ENCODE data around the gene TOX3. TPM values are rescaled to one million over a fixed set of nuclear protein-coding genes. Genes with fewer than 3 reads are reported as not detected.

Gene TOX3
- total and polyA plus RNA-seq, 4 donors: 1.6 to 5.3 (median 2.0) TPM

DNA sequence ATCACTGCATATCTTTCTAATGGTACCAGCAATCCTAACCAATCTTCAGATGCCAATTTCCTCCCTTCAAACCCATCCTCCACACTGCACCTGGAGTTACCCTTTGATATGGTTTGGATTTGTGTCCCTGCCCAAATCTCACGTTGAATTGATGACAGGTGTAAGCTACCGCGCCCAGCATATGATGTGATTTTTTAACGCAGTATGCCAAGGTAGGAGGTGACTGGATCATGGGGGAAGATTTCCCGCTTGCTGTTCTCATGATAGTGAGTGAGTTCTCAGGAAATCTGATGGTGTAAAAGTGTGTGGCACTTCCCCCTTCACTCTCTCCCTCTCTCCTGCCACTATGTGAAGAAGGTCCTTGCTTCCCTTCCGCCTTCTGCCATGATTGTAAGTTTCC lies 57.0 kb downstream of the TOX3 start:
- H3K4me3 ChIP-seq: no peak overlapping the region
- H3K36me3 ChIP-seq (ENCODE audit: control insufficient read depth in 4 of 4, insufficient read depth in 4 of 4, low read length in 4 of 4): no peaks in the 10 kb centered on the region
- TF ChIP-seq, protein P1, sequence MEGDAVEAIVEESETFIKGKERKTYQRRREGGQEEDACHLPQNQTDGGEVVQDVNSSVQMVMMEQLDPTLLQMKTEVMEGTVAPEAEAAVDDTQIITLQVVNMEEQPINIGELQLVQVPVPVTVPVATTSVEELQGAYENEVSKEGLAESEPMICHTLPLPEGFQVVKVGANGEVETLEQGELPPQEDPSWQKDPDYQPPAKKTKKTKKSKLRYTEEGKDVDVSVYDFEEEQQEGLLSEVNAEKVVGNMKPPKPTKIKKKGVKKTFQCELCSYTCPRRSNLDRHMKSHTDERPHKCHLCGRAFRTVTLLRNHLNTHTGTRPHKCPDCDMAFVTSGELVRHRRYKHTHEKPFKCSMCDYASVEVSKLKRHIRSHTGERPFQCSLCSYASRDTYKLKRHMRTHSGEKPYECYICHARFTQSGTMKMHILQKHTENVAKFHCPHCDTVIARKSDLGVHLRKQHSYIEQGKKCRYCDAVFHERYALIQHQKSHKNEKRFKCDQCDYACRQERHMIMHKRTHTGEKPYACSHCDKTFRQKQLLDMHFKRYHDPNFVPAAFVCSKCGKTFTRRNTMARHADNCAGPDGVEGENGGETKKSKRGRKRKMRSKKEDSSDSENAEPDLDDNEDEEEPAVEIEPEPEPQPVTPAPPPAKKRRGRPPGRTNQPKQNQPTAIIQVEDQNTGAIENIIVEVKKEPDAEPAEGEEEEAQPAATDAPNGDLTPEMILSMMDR (IDR thresholded peaks at IDR 0.05; ENCODE audit: control extremely low read depth, extremely low read depth): no peak
- no peak for ATAC-seq (ENCODE audit: insufficient read depth, low FRiP score)
- no peaks in the 10 kb centered on the region for H3K4me1 ChIP-seq (ENCODE audit: control insufficient read depth in 5 of 5, insufficient read depth in 5 of 5, low read length in 5 of 5)
- peaks cover 0 to 2% (median 0%) of the 10 kb centered on the region in 4 donors for H3K9me3 ChIP-seq (ENCODE audit: control insufficient read depth in 4 of 4, insufficient read depth in 3 of 4, low read length in 3 of 4)
- H3K9ac ChIP-seq (ENCODE audit: insufficient read depth in 1 of 2, low read length in 2 of 2): no peak overlapping the region
- no peak for DNase-seq
- 93 to 96% methylated on average over 6 of the region's 6 CpGs for WGBS, 2 donors
- peaks cover 0 to 3% (median 0%) of the 10 kb centered on the region in 3 donors for H3K27me3 ChIP-seq (ENCODE audit: control insufficient read depth in 3 of 3, insufficient read depth in 3 of 3, low read length in 2 of 3)
- no peak overlapping the region for H3K27ac ChIP-seq (ENCODE audit: low read depth in 1 of 2, low read length in 1 of 2)

DNA sequence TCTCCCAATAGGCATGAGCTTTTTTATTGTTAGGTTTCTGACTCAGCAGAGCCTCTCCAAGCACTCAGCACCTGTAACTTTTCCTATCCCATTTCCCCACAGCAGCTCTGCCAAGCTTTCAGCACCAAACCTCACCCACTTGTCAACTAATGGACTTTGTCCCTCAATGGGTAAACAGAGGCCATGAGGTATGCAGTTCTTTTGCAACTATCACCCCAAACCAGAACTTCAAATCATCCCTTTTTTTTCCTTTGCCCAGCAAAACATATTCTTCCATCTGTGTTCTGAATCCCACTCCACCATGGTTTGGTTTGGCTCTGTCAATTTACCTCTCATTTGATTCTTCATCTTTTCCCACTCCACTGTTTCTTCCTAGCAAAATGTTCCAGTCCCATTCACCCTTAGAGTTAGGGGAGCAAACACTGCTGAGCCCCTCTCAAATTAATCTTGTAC lies 58.1 kb downstream of the TOX3 start:
- Histone ChIP-seq H3K27me3 (ENCODE audit: control insufficient read depth in 3 of 3, insufficient read depth in 3 of 3, low read length in 2 of 3) (peaks cover 0 to 3% (median 0%) of the 10 kb centered on the region in 3 donors), H3K9ac (ENCODE audit: insufficient read depth in 1 of 2, low read length in 2 of 2) (no peak overlapping the region), H3K4me1 (ENCODE audit: control insufficient read depth in 5 of 5, insufficient read depth in 5 of 5, low read length in 5 of 5) (no peaks in the 10 kb centered on the region), H3K4me3 (no peak overlapping the region), H3K36me3 (ENCODE audit: control insufficient read depth in 4 of 4, insufficient read depth in 4 of 4, low read length in 4 of 4) (no peaks in the 10 kb centered on the region), H3K9me3 (ENCODE audit: control insufficient read depth in 4 of 4, insufficient read depth in 3 of 4, low read length in 3 of 4) (peaks cover 0 to 2% (median 0%) of the 10 kb centered on the region in 4 donors), H3K27ac (ENCODE audit: low read depth in 1 of 2, low read length in 1 of 2) (no peak overlapping the region)
- ATAC-seq (ENCODE audit: insufficient read depth, low FRiP score) (no peak), DNase-seq (no peak)
- TF ChIP-seq, protein P1 (IDR thresholded peaks at IDR 0.05; ENCODE audit: control extremely low read depth, extremely low read depth): no peak

DNA sequence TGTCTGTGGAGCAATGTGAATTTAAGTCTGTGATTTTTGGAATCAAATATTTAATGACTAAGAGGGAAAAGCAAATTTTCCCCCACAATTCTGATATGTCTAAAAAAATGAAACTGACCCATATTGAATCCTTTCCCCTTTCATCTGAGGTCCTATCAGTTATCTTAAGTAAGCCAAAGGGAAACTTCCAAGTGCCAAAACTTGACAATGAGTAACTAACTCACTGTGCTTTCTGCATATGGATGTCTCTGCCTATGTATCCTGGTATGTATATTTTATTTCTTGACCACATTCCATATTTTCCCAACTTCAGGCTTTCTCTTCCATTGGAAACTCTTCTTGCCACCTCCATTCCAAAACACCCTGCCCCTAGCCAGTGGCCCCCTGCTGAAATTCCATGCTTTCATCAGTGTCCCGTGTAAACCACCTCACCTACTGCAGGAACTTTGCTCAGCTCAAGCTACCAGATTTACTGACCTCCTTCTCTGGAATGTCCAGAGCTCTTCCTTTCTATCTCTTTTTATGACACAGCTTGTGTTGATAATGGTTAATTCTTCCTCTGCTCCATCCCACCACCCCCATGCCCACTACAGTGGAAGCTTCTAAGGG lies 59.0 kb downstream of the TOX3 start:
- TF ChIP-seq, protein P1 (IDR thresholded peaks at IDR 0.05; ENCODE audit: control extremely low read depth, extremely low read depth): no peak
- no peaks in the 10 kb centered on the region for H3K36me3 ChIP-seq (ENCODE audit: control insufficient read depth in 4 of 4, insufficient read depth in 4 of 4, low read length in 4 of 4)
- WGBS, 2 donors: 68 to 77% methylated on average over 1 of the region's 1 CpG
- peaks cover 0 to 2% (median 0%) of the 10 kb centered on the region in 4 donors for H3K9me3 ChIP-seq (ENCODE audit: control insufficient read depth in 4 of 4, insufficient read depth in 3 of 4, low read length in 3 of 4)
- no peaks in the 10 kb centered on the region for H3K4me1 ChIP-seq (ENCODE audit: control insufficient read depth in 5 of 5, insufficient read depth in 5 of 5, low read length in 5 of 5)
- DNase-seq (no peak), ATAC-seq (ENCODE audit: insufficient read depth, low FRiP score) (no peak)
- H3K9ac ChIP-seq (ENCODE audit: insufficient read depth in 1 of 2, low read length in 2 of 2): no peak overlapping the region
- no peak overlapping the region for H3K27ac ChIP-seq (ENCODE audit: low read depth in 1 of 2, low read length in 1 of 2)
- no peaks in the 10 kb centered on the region for H3K27me3 ChIP-seq (ENCODE audit: control insufficient read depth in 3 of 3, insufficient read depth in 3 of 3, low read length in 2 of 3)
- H3K4me3 ChIP-seq: no peak overlapping the region

DNA sequence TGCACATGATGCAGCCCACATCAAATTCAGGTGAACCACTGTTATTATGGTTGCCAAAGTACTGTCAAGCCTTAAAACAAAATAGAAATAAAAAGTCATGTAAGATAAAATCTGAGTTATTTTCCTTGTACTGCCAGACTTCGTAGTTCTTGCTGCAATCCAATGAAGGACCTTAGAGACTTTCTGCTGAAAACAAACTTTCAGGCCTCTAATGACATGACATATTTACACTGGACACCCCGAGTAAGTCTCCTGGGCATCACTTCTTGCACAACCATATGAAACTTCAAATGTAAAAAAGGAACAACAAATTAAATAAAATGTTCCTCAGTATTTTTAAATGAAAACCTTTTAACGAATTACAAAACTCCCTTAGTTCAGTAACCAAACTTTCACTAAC lies 66.7 kb downstream of the TOX3 start:
- DNase-seq (no peak), ATAC-seq (ENCODE audit: insufficient read depth, low FRiP score) (no peak)
- H3K27ac ChIP-seq (ENCODE audit: low read depth in 1 of 2, low read length in 1 of 2): no peak overlapping the region
- TF ChIP-seq, protein P1 (IDR thresholded peaks at IDR 0.05; ENCODE audit: control extremely low read depth, extremely low read depth): no peak
- H3K4me1 ChIP-seq (ENCODE audit: control insufficient read depth in 5 of 5, insufficient read depth in 5 of 5, low read length in 5 of 5): peaks cover 0 to 5% (median 0%) of the 10 kb centered on the region in 5 donors
- H3K9me3 ChIP-seq (ENCODE audit: control insufficient read depth in 4 of 4, insufficient read depth in 3 of 4, low read length in 3 of 4): no peaks in the 10 kb centered on the region
- H3K9ac ChIP-seq (ENCODE audit: insufficient read depth in 1 of 2, low read length in 2 of 2): no peak overlapping the region
- H3K4me3 ChIP-seq: no peak overlapping the region
- H3K36me3 ChIP-seq (ENCODE audit: control insufficient read depth in 4 of 4, insufficient read depth in 4 of 4, low read length in 4 of 4): no peaks in the 10 kb centered on the region
- WGBS, 2 donors: 68 to 69% methylated on average over 3 of the region's 3 CpGs
- no peaks in the 10 kb centered on the region for H3K27me3 ChIP-seq (ENCODE audit: control insufficient read depth in 3 of 3, insufficient read depth in 3 of 3, low read length in 2 of 3)

Data from lung (tissue), 12 donors.